ENCODE data around the gene NEIL3.

DNA sequence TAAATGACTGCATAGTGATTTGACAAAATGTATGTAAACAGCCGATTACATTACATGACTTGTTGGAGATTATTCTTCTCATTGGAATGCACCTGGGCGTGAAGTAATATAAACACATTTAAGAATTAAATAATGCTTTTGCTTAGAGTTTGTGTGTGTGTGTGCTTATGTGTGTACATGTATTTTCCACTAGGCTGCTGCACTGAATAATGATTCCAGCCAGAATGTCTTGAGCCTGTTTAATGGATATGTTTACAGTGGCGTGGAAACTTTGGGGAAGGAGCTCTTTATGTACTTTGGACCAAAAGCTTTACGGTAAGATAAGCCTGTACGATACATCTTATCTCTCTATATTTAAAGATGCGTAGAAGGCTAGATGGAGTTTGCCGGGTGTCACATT lies 12.6 kb downstream of the NEIL3 start:
- TF ChIP-seq, protein P1, sequence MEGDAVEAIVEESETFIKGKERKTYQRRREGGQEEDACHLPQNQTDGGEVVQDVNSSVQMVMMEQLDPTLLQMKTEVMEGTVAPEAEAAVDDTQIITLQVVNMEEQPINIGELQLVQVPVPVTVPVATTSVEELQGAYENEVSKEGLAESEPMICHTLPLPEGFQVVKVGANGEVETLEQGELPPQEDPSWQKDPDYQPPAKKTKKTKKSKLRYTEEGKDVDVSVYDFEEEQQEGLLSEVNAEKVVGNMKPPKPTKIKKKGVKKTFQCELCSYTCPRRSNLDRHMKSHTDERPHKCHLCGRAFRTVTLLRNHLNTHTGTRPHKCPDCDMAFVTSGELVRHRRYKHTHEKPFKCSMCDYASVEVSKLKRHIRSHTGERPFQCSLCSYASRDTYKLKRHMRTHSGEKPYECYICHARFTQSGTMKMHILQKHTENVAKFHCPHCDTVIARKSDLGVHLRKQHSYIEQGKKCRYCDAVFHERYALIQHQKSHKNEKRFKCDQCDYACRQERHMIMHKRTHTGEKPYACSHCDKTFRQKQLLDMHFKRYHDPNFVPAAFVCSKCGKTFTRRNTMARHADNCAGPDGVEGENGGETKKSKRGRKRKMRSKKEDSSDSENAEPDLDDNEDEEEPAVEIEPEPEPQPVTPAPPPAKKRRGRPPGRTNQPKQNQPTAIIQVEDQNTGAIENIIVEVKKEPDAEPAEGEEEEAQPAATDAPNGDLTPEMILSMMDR (IDR thresholded peaks at IDR 0.05): no peak
- TF ChIP-seq POLR2A (IDR thresholded peaks at IDR 0.05) (no peak), POLR2AphosphoS5 (IDR thresholded peaks at IDR 0.05) (no peak), EP300 (IDR thresholded peaks at IDR 0.05) (no peak)

All from suprapubic skin (tissue), 4 donors.